Measurements from ENCODE around the gene MFSD6L.

GRCh38 chr17:8841844-8842243 is 42.7 kb upstream of the MFSD6L start:
- no peak for TF ChIP-seq EZH2phosphoT487 (IDR thresholded peaks at IDR 0.05; ENCODE audit: insufficient read depth, low read depth)
- TF ChIP-seq EZH2 (IDR thresholded peaks at IDR 0.05; ENCODE audit: insufficient read depth, poor library complexity, severe bottlenecking), result no peak

Measured in GM23248 (cell line).